SK-N-SH (cell line): ENCODE measurements around the gene ZBED1. TPM values are rescaled to one million over a fixed set of nuclear protein-coding genes. Genes with fewer than 3 reads are reported as not detected.

Experiments used
- CTCF ChIA-PET: fragments of 300-600, 350-600 bp; formaldehyde crosslinking; extraction: SDS; loops from one replicate; lab custom pipeline; 2021; lab: Yijun Ruan, JAX
- POLR2A ChIA-PET: fragments of 350-600 bp; sonication (Branson Sonifier 250); formaldehyde crosslinking; extraction: SDS; loops from one replicate; lab custom pipeline; 2020; ENCODE audit warnings: antibody characterized with exemption, inconsistent platforms; lab: Yijun Ruan, JAX
- DNase-seq: peaks from one replicate; pipeline ENCODE4 v3.0.0; 2012
- H2AFZ ChIP-seq: fragments of 200-600 bp; sonication (generic); 2 replicates; pipeline ENCODE4 v1.8.1; 2016; ENCODE audit warnings: antibody characterized with exemption, mild to moderate bottlenecking, low read depth
- H3F3A ChIP-seq: fragments of 200-600 bp; sonication (generic); replicated peaks from 2 replicates; pipeline ENCODE3; 2016; ENCODE audit warnings: antibody characterized with exemption, mild to moderate bottlenecking; ENCODE audit not compliant: insufficient read depth
- H3K27ac ChIP-seq, 2 experiments: fragments of 200-500 bp in 1 of 2; fragments of 200-600 bp in 1 of 2; sonication (Bioruptor generic) in 1 of 2; sonication (generic), shearing (Covaris generic) in 1 of 2; 2 replicates each; pipeline versions ENCODE4 v1.5.1 to v1.6.1; 2014 to 2016; ENCODE audit warnings: low read depth in 2 of 2, inconsistent platforms in 1 of 2, low read length in 1 of 2, mild to moderate bottlenecking in 1 of 2, mixed read lengths in 1 of 2
- H3K27me3 ChIP-seq: fragments of 200-600 bp; sonication (generic), shearing (Covaris generic); 2 replicates; pipeline ENCODE4 v1.6.1; 2016; ENCODE audit warnings: mixed run types; ENCODE audit not compliant: insufficient read depth
- H3K36me3 ChIP-seq, 2 experiments: fragments of 200-500 bp in 1 of 2; fragments of 200-600 bp in 1 of 2; sonication (Bioruptor generic) in 1 of 2; sonication (generic) in 1 of 2; replicated peaks in 1 of 2; 2 replicates each; pipeline versions ENCODE3 to v1.5.1; 2014 to 2016; ENCODE audit warnings: low read length in 1 of 2, mild to moderate bottlenecking in 1 of 2; ENCODE audit not compliant: insufficient read depth in 2 of 2, control insufficient read depth in 1 of 2
- H3K4me1 ChIP-seq, 2 experiments: fragments of 200-500 bp in 1 of 2; fragments of 200-600 bp in 1 of 2; sonication (Bioruptor generic) in 1 of 2; sonication (generic), shearing (Covaris generic) in 1 of 2; 2 replicates each; pipeline versions ENCODE4 v1.5.1 to v1.6.1; 2014 to 2016; ENCODE audit warnings: low read depth in 1 of 2, low read length in 1 of 2, mixed run types in 1 of 2; ENCODE audit not compliant: insufficient read depth in 2 of 2, control insufficient read depth in 1 of 2
- H3K4me2 ChIP-seq: fragments of 200-600 bp; sonication (generic), shearing (Covaris generic); 2 replicates; pipeline ENCODE4 v1.6.1; 2017; ENCODE audit warnings: mixed run types
- H3K4me3 ChIP-seq, 2 experiments: fragments of 200-500 bp in 1 of 2; fragments of 200-600 bp in 1 of 2; sonication (Bioruptor generic) in 1 of 2; sonication (generic), shearing (Covaris generic) in 1 of 2; 2 replicates each; pipeline versions ENCODE4 v1.5.1 to v1.8.1; 2014 to 2016; ENCODE audit warnings: low read depth in 2 of 2, inconsistent platforms in 1 of 2, low read length in 1 of 2, mild to moderate bottlenecking in 1 of 2, mixed read lengths in 1 of 2, moderate library complexity in 1 of 2
- H3K79me2 ChIP-seq: fragments of 200-600 bp; sonication (generic); 2 replicates; pipeline ENCODE4 v1.8.1; 2017; ENCODE audit warnings: mild to moderate bottlenecking; ENCODE audit not compliant: insufficient read depth
- H3K9ac ChIP-seq: fragments of 200-600 bp; sonication (generic); 2 replicates; pipeline ENCODE4 v1.6.1; 2017; ENCODE audit warnings: mixed run types
- H3K9me2 ChIP-seq: fragments of 200-600 bp; sonication (generic); 2 replicates; pipeline ENCODE4 v1.6.1; 2017; ENCODE audit warnings: mixed run types
- H3K9me3 ChIP-seq: fragments of 200-600 bp; sonication (generic); 2 replicates; pipeline ENCODE4 v1.6.1; 2017; ENCODE audit warnings: mixed run types, mild to moderate bottlenecking, moderate library complexity
- H4K20me1 ChIP-seq: fragments of 200-600 bp; sonication (generic); 2 replicates; pipeline ENCODE4 v1.6.1; 2017; ENCODE audit warnings: mild to moderate bottlenecking, mixed run types; ENCODE audit not compliant: insufficient read depth
- EP300 ChIP-seq, 2 experiments: IDR thresholded peaks; 2 replicates each; pipeline versions ENCODE4 v1.4.0 to v1.6.1; 2012; ENCODE audit warnings: borderline replicate concordance in 1 of 2, low read depth in 1 of 2, low read length in 1 of 2
- FOXJ3 ChIP-seq: sonication (generic); formaldehyde crosslinking; IDR thresholded peaks from 2 replicates; pipeline ENCODE4 v1.5.1; 2020; ENCODE audit warnings: mild to moderate bottlenecking, missing genetic modification reagents
- FOXM1 ChIP-seq: IDR thresholded peaks from 2 replicates; pipeline ENCODE4 v1.4.0; 2012; ENCODE audit warnings: low read depth, mild to moderate bottlenecking
- GABPA ChIP-seq: IDR thresholded peaks from 2 replicates; pipeline ENCODE4 v1.4.0; 2012; ENCODE audit warnings: low read depth, mild to moderate bottlenecking
- MAX ChIP-seq: IDR thresholded peaks from 2 replicates; pipeline ENCODE4 v1.4.0; 2012; ENCODE audit warnings: low read depth
- MEF2A ChIP-seq: IDR thresholded peaks from 2 replicates; pipeline ENCODE4 v1.4.0; 2012; ENCODE audit warnings: low read depth, borderline replicate concordance
- NFIC ChIP-seq: IDR thresholded peaks from 2 replicates; pipeline ENCODE4 v1.4.0; 2012; ENCODE audit warnings: borderline replicate concordance
- PBX3 ChIP-seq: IDR thresholded peaks from 2 replicates; pipeline ENCODE4; 2012
- POLR2AphosphoS5 ChIP-seq: IDR thresholded peaks from 2 replicates; pipeline ENCODE4 v1.6.1; 2012; ENCODE audit warnings: low read depth, low read length
- RAD21 ChIP-seq: IDR thresholded peaks from 2 replicates; pipeline ENCODE4 v1.6.1; 2012; ENCODE audit warnings: mild to moderate bottlenecking, low read length
- RCOR1 ChIP-seq: fragments of 150-350 bp; IDR thresholded peaks from 2 replicates; pipeline ENCODE4 v1.6.1; 2017; ENCODE audit warnings: antibody characterized with exemption, low read length
- RFX5 ChIP-seq: IDR thresholded peaks from 2 replicates; pipeline ENCODE4 v1.6.1; 2012; ENCODE audit warnings: mild to moderate bottlenecking, improper control_type of control experiment, low read length
- TCF12 ChIP-seq: IDR thresholded peaks from 2 replicates; pipeline ENCODE4 v1.4.0; 2012
- USF2 ChIP-seq: fragments of 150-350 bp; IDR thresholded peaks from 2 replicates; pipeline ENCODE4 v1.6.1; 2017; ENCODE audit warnings: antibody characterized with exemption, low read length, low read depth, borderline replicate concordance
- WGBS: methylation state at CpG from one replicate; pipeline ENCODE4 v1.1.6; 2017; ENCODE audit warnings: low lambda C conversion rate; 5-methylcytosine and 5-hydroxymethylcytosine counted together
- polyA plus RNA-seq, 3 experiments: library from polyadenylated mRNA; depleted of rRNA; stranded (reverse); fragments of >200 nt; gene quantifications; 2 replicates each; pipeline ENCODE4 v1.2.3, GENCODE V29; 2012
- TF ChIP-seq, protein P1 (sequence below): fragments of 200-600 bp; sonication (generic); IDR thresholded peaks from 2 replicates; pipeline ENCODE4 v1.6.1; 2017; ENCODE audit warnings: antibody characterized with exemption, mild to moderate bottlenecking, moderate library complexity
- TF ChIP-seq, protein P2 (sequence below): fragments of 150-350 bp; IDR thresholded peaks from 2 replicates; pipeline ENCODE4 v1.6.1; 2016; ENCODE audit warnings: mild to moderate bottlenecking, low read depth, low read length

ZBED1 gene
- polyA plus RNA-seq, 1 of the 3 experiments (the other 2 are of a cell fraction), result 16.7 TPM

DNA sequence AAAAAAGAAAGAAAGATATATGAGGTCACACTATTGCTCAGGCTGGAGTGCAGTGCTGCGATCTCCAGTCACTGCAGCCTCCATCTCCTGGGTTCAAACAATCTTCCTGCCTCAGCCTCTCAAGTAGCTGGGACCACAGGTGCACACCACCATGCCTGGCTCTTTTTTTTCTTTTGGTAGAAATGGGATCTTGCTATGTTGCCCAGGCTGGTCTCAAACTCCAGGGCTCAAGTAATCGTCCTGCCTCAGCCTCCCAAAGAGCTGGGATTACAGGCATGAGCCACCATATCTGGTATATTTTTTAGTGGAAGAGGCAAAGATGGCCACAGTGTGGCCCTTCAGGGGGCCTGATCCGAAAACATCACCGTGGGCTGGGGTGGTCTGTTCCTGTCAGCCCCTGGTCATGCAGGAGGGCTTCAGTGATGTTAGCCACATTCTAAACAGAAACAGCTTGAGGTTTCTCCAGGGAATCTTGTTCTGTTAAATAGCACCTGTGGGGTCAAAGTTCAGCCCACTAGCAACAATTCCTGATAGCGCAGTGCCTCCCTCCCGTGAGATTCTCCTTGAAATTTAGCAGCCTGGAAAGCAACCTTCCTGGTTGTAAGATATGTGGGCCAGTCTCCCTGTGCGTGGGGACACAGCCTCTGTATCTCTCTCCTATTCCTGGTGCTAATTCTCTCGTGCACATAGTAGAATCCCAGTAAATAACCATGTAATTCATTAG, 7.3 kb upstream of the ZBED1 start:
- WGBS, result 51% methylated on average over 8 of the region's 8 CpGs
- CTCF ChIA-PET, result no interaction called here
- H3K9ac ChIP-seq, result no peak overlapping the region
- H3F3A ChIP-seq, result no peaks in the 10 kb centered on the region
- H3K79me2 ChIP-seq, result no peaks in the 10 kb centered on the region
- no peaks in the 10 kb centered on the region for H3K9me3 ChIP-seq
- H3K4me2 ChIP-seq, result no peak overlapping the region
- H3K4me1 ChIP-seq, result no peaks in the 10 kb centered on the region
- H3K4me3 ChIP-seq, result no peak overlapping the region
- H4K20me1 ChIP-seq, result no peaks in the 10 kb centered on the region
- H3K27me3 ChIP-seq, result no peaks in the 10 kb centered on the region
- no peak overlapping the region for H2AFZ ChIP-seq
- no peak for TF ChIP-seq EP300 (IDR thresholded peaks at IDR 0.05; ENCODE audit: borderline replicate concordance in 1 of 2, low read depth in 1 of 2, low read length in 1 of 2)
- TF ChIP-seq POLR2AphosphoS5, result no peak
- no peak for TF ChIP-seq RCOR1
- no peak for TF ChIP-seq TCF12
- TF ChIP-seq, protein P1, sequence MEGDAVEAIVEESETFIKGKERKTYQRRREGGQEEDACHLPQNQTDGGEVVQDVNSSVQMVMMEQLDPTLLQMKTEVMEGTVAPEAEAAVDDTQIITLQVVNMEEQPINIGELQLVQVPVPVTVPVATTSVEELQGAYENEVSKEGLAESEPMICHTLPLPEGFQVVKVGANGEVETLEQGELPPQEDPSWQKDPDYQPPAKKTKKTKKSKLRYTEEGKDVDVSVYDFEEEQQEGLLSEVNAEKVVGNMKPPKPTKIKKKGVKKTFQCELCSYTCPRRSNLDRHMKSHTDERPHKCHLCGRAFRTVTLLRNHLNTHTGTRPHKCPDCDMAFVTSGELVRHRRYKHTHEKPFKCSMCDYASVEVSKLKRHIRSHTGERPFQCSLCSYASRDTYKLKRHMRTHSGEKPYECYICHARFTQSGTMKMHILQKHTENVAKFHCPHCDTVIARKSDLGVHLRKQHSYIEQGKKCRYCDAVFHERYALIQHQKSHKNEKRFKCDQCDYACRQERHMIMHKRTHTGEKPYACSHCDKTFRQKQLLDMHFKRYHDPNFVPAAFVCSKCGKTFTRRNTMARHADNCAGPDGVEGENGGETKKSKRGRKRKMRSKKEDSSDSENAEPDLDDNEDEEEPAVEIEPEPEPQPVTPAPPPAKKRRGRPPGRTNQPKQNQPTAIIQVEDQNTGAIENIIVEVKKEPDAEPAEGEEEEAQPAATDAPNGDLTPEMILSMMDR, result no peak
- no peak for TF ChIP-seq MEF2A
- TF ChIP-seq RAD21, result no peak
- TF ChIP-seq PBX3, result no peak
- no peak for TF ChIP-seq FOXM1
- no peak for TF ChIP-seq NFIC
- TF ChIP-seq FOXJ3 (CRISPR knock-in tag), result no peak
- TF ChIP-seq RFX5, result no peak
- TF ChIP-seq, protein P2, sequence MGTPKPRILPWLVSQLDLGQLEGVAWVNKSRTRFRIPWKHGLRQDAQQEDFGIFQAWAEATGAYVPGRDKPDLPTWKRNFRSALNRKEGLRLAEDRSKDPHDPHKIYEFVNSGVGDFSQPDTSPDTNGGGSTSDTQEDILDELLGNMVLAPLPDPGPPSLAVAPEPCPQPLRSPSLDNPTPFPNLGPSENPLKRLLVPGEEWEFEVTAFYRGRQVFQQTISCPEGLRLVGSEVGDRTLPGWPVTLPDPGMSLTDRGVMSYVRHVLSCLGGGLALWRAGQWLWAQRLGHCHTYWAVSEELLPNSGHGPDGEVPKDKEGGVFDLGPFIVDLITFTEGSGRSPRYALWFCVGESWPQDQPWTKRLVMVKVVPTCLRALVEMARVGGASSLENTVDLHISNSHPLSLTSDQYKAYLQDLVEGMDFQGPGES, result no peak
- TF ChIP-seq USF2, result no peak
- TF ChIP-seq GABPA, result no peak
- no peak for TF ChIP-seq MAX
- no peaks in the 10 kb centered on the region for H3K9me2 ChIP-seq
- DNase-seq, result no peak
- H3K36me3 ChIP-seq, result no peaks in the 10 kb centered on the region
- POLR2A ChIA-PET, result no interaction called here
- H3K27ac ChIP-seq, result no peak overlapping the region
